Stimulated activated naive CD4-positive, alpha-beta T cell treated with Interleukin-2 at 50 U/mL for 16 hours (primary cell): ENCODE data around the gene DIP2A.
A peak's percentile ranks its signal among the peaks of the same experiment; 100 is the strongest.
"Not testable (repeated sequence)": the region's sequence is repeated elsewhere in the genome, so short reads cannot be mapped to it uniquely, and the experiment has no call there.

Experiments
- DNase-seq: peaks from one replicate; lab custom pipeline; 2025; lab: John Stamatoyannopoulos, UW

DIP2A gene

DNA sequence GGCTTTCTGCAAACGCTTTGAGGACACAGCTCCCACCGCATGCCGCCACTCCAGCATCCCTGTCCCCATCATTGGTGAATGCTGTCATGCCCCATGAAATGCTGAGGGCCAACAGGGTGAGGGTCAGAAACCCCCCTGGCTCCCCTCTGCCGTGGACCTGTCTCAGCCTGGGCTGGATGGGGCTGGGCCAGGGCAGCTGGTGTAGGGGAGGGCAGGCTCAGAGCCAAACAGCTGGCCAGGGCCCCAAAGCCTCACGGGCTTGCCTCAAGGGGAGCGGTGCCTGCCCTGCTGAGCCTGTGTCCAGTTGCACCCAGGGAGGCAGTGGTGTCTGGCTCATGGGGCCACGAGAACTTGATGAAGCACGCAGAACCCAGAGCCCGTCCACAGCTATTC, 96.5 kb downstream of the DIP2A start:
- no peak for DNase-seq

GRCh38 chr21:46555678-46556077, 97.0 kb downstream of the DIP2A start:
- no peak for DNase-seq

GRCh38 chr21:46556802-46557201, 98.1 kb downstream of the DIP2A start:
- no peak for DNase-seq

- no peak for DNase-seq
These were observed 98.8 kb downstream of the DIP2A start for GRCh38 chr21:46557469-46557868.

DNA sequence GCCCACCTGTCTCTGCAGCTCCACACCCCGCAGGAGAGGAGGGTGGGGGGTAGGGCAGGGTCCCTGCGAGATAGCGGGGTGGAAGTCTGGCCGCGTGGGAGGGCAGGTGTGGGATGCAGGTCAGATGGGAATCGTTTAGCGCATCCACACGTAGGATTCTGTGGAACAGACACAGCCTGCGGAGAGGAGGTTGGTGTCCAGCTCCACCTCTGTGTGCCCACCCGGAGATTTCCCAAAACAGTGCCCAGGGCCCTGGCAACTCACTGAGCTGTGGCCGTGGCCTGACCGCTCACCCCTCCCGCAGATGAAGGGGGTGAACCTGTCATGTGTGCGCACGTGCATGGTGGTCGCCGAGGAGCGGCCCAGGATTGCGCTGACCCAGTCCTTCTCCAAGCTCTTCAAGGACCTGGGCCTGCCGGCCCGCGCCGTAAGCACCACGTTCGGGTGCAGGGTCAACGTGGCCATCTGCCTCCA, 99.3 kb downstream of the DIP2A start:
- DNase-seq: no peak

- DNase-seq: peak; percentile 58
These were observed 100.7 kb downstream of the DIP2A start for GRCh38 chr21:46559291-46559983.

- DNase-seq: no peak
These were observed 102.1 kb downstream of the DIP2A start for GRCh38 chr21:46560568-46561444.

DNA sequence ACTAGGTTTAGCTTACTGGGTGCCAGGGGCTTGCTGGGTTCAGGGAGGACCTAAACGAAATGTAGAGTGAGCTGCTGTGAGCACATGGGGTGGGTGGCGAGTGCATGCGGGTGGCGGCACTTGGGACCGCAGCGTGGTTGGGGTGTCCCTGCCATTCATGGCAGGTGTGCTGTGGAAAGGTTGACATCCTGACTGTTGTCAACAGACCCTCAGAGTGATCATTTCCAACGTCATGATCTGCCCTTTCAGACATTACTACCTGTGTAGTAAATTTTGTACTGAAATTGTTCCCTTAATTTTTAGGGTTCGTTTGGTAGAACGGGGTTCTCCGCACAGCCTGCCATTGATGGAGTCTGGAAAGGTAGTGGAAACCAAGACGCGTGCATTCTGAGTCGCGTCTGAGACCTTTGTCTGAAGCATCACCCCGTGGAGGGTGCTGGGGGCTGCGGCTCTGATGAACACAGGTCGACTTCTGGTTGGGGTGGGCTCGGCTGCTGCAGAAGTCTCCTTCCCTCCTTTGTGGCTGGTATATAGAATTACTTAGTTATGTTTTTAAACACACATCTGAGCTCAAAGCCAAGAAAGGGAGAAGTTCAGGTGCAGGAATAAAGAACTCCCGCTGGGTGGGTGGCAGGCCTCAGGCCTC, 102.9 kb downstream of the DIP2A start:
- DNase-seq: no peak

- no peak for DNase-seq
These were observed 103.8 kb downstream of the DIP2A start for GRCh38 chr21:46562472-46562871.

- DNase-seq: no peak
These were observed 104.4 kb downstream of the DIP2A start for GRCh38 chr21:46562964-46563607.

GRCh38 chr21:46564391-46564790, 105.7 kb downstream of the DIP2A start:
- DNase-seq: no peak

DNA sequence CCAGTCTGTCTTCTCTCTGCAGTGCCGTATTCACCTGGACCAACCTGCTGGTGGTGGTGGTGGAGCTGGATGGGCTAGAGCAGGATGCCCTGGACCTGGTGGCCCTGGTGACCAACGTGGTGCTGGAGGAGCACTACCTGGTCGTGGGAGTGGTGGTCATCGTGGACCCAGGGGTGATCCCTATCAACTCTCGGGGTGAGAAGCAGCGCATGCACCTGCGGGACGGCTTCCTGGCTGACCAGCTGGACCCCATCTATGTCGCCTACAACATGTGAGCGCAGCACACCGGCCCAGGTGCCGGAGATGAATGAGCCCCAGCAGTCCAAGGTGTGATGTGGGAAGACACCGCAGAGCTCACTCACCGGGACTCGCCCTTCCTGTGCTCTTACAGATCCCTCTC, 108.7 kb downstream of the DIP2A start:
- no peak for DNase-seq

DNA sequence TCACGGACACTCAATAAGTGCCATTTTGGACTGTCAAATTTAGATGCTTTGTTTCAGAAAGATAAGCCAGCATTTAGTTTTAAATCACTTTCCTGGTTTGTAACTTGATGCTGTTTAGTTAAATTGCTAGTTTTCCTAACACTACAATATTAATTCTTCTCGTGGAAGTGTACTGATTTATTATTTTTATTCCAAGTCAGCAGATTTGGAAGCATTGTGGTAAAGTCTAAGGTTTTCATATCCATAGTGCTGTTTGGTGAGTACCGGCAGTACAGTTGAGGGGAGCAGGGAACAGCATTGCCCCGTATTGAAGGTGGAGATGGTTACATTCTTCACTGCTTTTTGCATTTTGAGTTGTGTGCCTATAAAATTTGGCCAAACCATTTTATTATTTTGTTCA, 109.9 kb downstream of the DIP2A start:
- DNase-seq: no peak

- DNase-seq: no peak
These were observed 110.4 kb downstream of the DIP2A start for GRCh38 chr21:46569081-46569480.

GRCh38 chr21:46570119-46570518, 111.4 kb downstream of the DIP2A start:
- no peak for DNase-seq

DNA sequence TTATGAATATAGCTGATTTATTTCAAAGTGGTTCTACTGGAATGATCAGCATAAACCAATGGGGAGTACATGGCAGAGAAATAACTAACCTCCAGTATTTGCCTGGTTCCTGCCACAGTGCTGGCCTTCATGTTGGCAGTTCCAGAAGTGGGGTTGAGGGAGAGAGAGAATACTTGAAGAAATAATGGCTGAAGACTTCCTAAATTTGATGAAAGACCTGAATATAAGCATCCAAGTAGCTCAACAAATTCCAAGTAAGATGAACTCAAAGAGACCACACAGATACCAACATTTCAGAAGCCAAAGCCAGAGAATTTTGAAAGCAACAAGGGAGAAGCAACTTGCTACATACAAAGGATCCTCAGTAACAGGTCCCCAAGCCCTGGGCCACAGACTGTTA, 111.9 kb downstream of the DIP2A start:
- no peak for DNase-seq

DNA sequence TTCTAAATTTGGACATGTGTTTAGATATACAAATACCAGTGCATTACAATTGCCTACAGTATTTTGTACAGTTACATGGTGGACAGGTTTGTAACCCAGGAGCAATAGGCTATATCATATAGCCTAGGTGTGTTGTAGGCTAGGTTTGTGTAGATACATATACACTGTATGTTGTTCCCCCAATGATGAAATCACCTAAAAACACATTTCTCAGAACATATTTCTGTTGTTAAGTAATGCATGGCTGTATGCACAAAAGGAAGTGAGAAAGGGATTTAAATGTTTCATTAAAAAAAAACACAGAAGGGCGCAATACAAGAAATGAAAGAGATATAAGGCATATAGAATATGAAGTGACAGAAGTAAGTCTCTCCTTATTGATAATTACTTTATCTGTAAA, 114.2 kb downstream of the DIP2A start:
- no peak for DNase-seq

GRCh38 chr21:46577786-46578185, 119.1 kb downstream of the DIP2A start:
- DNase-seq: not testable (repeated sequence)

DNA sequence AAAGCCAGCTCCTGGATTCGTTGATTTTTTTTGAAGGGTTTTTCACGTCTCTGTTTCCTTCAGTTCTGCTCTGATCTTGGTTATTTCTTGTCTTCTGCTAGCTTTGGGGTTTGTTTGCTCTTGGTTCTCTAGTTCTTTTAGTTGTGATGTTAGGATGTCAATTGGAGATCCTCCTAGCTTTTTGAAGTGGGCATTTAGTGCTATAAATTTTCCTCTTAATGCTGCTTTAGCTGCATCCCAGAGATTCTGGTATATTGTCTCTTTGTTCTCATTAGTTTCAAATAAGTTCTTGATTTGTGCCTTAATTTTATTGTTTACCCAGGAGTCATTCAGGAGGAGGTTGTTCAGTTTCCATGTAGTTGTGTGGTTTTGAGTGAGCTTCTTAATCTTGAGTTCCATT, 120.7 kb downstream of the DIP2A start:
- DNase-seq: not testable (repeated sequence)

GRCh38 chr21:46581780-46582307, 123.2 kb downstream of the DIP2A start:
- no peak for DNase-seq

GRCh38 chr21:46585191-46585953, 126.7 kb downstream of the DIP2A start:
- no peak for DNase-seq
